Measurements from ENCODE around the gene NFKBIE. TPM values are rescaled to one million over a fixed set of nuclear protein-coding genes. Genes with fewer than 3 reads are reported as not detected.

NFKBIE gene
- total RNA-seq, 2 experiments from 2014 or later, result 43.0 to 43.1 TPM

- ChIA-PET CTCF (interaction anchor here (1.8 kb wide), 1 partner anchor 41 kb away, joined by 5 read pairs; the partner anchor contains the start of gene AARS2), POLR2A (no interaction called here)
- H3K9me3 ChIP-seq (ENCODE audit: control insufficient read depth in 1 of 2, insufficient read depth in 1 of 2, low read length in 2 of 2), result no peaks in the 10 kb centered on the region
- H3K27ac Mint-ChIP-seq, result no peak overlapping the region
- H3K27ac ChIP-seq (ENCODE audit: low read depth in 1 of 2, low read length in 2 of 2), result no peak overlapping the region
- ATAC-seq (ENCODE audit: poor library complexity) (no peak), DNase-seq (no peak)
- H3K27me3 ChIP-seq (ENCODE audit: control insufficient read depth in 1 of 2, insufficient read depth in 2 of 2, low read length in 2 of 2), result peaks cover 62 to 74% of the 10 kb centered on the region in 2 experiments
- no peak for TF ChIP-seq CTCF (IDR thresholded peaks at IDR 0.05)
- intact Hi-C loops (cut with DNase I, micrococcal nuclease), result no loop called here
- no peaks in the 10 kb centered on the region for H3K36me3 Mint-ChIP-seq (ENCODE audit: low read depth)
- H3K4me1 Mint-ChIP-seq (ENCODE audit: low read depth), result peaks cover 18% of the 10 kb centered on the region
- H3K9me3 Mint-ChIP-seq, result no peaks in the 10 kb centered on the region
- H3K27me3 Mint-ChIP-seq, result peaks cover 65% of the 10 kb centered on the region
- H3K4me3 ChIP-seq (ENCODE audit: low read length), result no peak overlapping the region
- no peaks in the 10 kb centered on the region for H3K36me3 ChIP-seq (ENCODE audit: insufficient read depth, low read length)
- peak overlapping the region; percentile 58 for H3K4me3 Mint-ChIP-seq
- peaks cover 21% of the 10 kb centered on the region for H3K4me1 ChIP-seq (ENCODE audit: insufficient read depth, low read length)
These were observed 6.6 kb upstream of the NFKBIE start for GRCh38 chr6:44271914-44272313.

GRCh38 chr6:44271406-44271723 is 6.0 kb upstream of the NFKBIE start:
- no peak for TF ChIP-seq CTCF (IDR thresholded peaks at IDR 0.05)
- Histone ChIP-seq H3K36me3 (ENCODE audit: insufficient read depth, low read length) (no peaks in the 10 kb centered on the region), H3K27ac (ENCODE audit: low read depth in 1 of 2, low read length in 2 of 2) (no peak overlapping the region), H3K9me3 (ENCODE audit: control insufficient read depth in 1 of 2, insufficient read depth in 1 of 2, low read length in 2 of 2) (no peaks in the 10 kb centered on the region), H3K4me1 (ENCODE audit: insufficient read depth, low read length) (peaks cover 17% of the 10 kb centered on the region), H3K27me3 (ENCODE audit: control insufficient read depth in 1 of 2, insufficient read depth in 2 of 2, low read length in 2 of 2) (peaks cover 57 to 69% of the 10 kb centered on the region in 2 experiments), H3K4me3 (ENCODE audit: low read length) (no peak overlapping the region)
- DNase-seq (no peak), ATAC-seq (ENCODE audit: poor library complexity) (no peak)
- H3K36me3 Mint-ChIP-seq (ENCODE audit: low read depth), result no peaks in the 10 kb centered on the region
- H3K27me3 Mint-ChIP-seq, result peaks cover 61% of the 10 kb centered on the region
- ChIA-PET CTCF (interaction anchor here (1.8 kb wide), 1 partner anchor 42 kb away, joined by 5 read pairs; the partner anchor contains the start of gene AARS2), POLR2A (no interaction called here)
- intact Hi-C loops (cut with DNase I, micrococcal nuclease), result no loop called here
- H3K27ac Mint-ChIP-seq, result no peak overlapping the region
- peak overlapping the region; percentile 80 for H3K4me3 Mint-ChIP-seq
- H3K4me1 Mint-ChIP-seq (ENCODE audit: low read depth), result peaks cover 19% of the 10 kb centered on the region
- no peaks in the 10 kb centered on the region for H3K9me3 Mint-ChIP-seq

- Mint-ChIP-seq H3K36me3 (ENCODE audit: low read depth) (peaks cover under 1% of the 10 kb centered on the region), H3K4me3 (peak overlapping the region; percentile 80), H3K27me3 (peaks cover 61% of the 10 kb centered on the region), H3K9me3 (no peaks in the 10 kb centered on the region), H3K27ac (no peak overlapping the region), H3K4me1 (ENCODE audit: low read depth) (peaks cover 20% of the 10 kb centered on the region)
- POLR2A ChIA-PET, result interaction anchor here (1.3 kb wide), 1 partner anchor 24 kb away, joined by 6 read pairs; the partner anchor contains the start of gene HSP90AB1
- Histone ChIP-seq H3K27ac (ENCODE audit: low read depth in 1 of 2, low read length in 2 of 2) (no peak overlapping the region), H3K36me3 (ENCODE audit: insufficient read depth, low read length) (no peaks in the 10 kb centered on the region), H3K27me3 (ENCODE audit: control insufficient read depth in 1 of 2, insufficient read depth in 2 of 2, low read length in 2 of 2) (peaks cover 54 to 68% of the 10 kb centered on the region in 2 experiments), H3K4me1 (ENCODE audit: insufficient read depth, low read length) (peaks cover 19% of the 10 kb centered on the region), H3K4me3 (ENCODE audit: low read length) (no peak overlapping the region), H3K9me3 (ENCODE audit: control insufficient read depth in 1 of 2, insufficient read depth in 1 of 2, low read length in 2 of 2) (no peaks in the 10 kb centered on the region)
- DNase-seq (peak in 1 of 14 experiments; percentile 36), ATAC-seq (ENCODE audit: poor library complexity) (peak; percentile 27)
- intact Hi-C loops (cut with DNase I, micrococcal nuclease), result no loop called here
- CTCF ChIA-PET, result interaction anchor here (1.1 to 1.9 kb wide), 3 partner anchors 17 to 42 kb away, joined by 3 to 5 read pairs (median 5); partner anchors contain the start of gene AARS2
- TF ChIP-seq CTCF (IDR thresholded peaks at IDR 0.05), result no peak
These were observed 5.4 kb upstream of the NFKBIE start for GRCh38 chr6:44270526-44271405.
